Erythroblast (primary cell): ENCODE measurements around the gene CHRNA1.

Source experiments
- GATA1 ChIP-seq: IDR thresholded peaks from 2 replicates; pipeline ENCODE4 v1.6.1; 2011; ENCODE audit warnings: low read depth, mild to moderate bottlenecking, control low read depth, low read length, moderate library complexity
- POLR2A ChIP-seq: IDR thresholded peaks from 2 replicates; pipeline ENCODE4 v1.6.1; 2011; ENCODE audit warnings: mild to moderate bottlenecking, low read length

GRCh38 chr2:174744111-174744510 lies 20.2 kb downstream of the CHRNA1 start:
- TF ChIP-seq POLR2A (no peak), GATA1 (no peak)
